ENCODE measurements around the gene KRTAP4-8.
"Not testable (repeated sequence)": the region's sequence is repeated elsewhere in the genome, so short reads cannot be mapped to it uniquely, and the experiment has no call there.

Gene KRTAP4-8

GRCh38 chr17:41108728-41109386, 10.9 kb upstream of the KRTAP4-8 start:
- DNase-seq (ENCODE audit: low read depth in 2 of 2), result not testable (repeated sequence)

DNA sequence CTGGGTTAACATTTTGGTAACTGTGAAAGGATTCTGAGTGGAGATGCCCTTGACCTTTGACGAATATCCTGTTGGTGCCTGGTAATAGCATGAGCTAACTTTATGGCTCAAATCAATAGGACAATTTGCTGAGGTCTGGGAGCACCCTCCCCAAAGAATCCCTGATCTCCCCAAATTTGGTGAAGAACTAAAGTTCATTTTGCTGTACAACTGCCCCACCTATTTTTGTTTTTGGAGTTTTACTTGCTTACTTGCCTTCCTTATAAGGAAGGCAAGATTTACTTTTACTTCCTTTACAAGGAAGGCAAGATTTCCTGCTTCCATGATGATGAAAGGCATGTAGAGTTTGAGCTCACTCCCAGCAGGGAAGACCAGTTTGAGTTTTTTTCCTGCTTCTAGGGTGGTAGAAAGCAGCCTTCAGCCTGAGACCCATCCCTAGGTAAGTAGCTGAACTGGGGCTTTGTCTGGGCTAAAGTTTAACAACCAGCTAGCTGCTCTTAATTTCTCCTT, 10.1 kb upstream of the KRTAP4-8 start:
- DNase-seq (ENCODE audit: low read depth in 2 of 2), result no peak

DNA sequence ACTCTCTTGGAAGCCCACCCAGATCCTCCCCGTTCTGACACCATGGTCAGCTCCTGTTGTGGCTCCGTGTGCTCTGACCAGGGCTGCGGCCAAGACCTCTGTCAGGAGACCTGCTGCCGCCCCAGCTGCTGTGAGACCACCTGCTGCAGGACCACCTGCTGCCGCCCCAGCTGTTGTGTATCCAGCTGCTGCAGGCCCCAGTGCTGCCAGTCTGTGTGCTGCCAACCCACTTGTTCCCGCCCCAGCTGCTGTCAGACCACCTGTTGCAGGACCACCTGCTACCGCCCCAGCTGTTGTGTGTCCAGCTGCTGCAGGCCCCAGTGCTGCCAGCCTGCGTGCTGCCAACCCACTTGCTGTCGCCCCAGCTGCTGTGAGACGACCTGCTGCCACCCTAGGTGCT, 7.4 kb upstream of the KRTAP4-8 start, which contains the start of gene KRTAP4-9:
KRTAP4-9 (plus strand) TSS at position 43 of the 400 bp plus-strand sequence; CDS start at position 43, 0 bp downstream.
- not testable (repeated sequence) for DNase-seq (ENCODE audit: low read depth in 2 of 2)

- not testable (repeated sequence) for DNase-seq (ENCODE audit: low read depth in 2 of 2)
Measured at GRCh38 chr17:41104386-41105038, 6.6 kb upstream of the KRTAP4-8 start.

- DNase-seq (ENCODE audit: low read depth in 2 of 2), result no peak
Measured at GRCh38 chr17:41103896-41104295, 6.0 kb upstream of the KRTAP4-8 start.

DNA sequence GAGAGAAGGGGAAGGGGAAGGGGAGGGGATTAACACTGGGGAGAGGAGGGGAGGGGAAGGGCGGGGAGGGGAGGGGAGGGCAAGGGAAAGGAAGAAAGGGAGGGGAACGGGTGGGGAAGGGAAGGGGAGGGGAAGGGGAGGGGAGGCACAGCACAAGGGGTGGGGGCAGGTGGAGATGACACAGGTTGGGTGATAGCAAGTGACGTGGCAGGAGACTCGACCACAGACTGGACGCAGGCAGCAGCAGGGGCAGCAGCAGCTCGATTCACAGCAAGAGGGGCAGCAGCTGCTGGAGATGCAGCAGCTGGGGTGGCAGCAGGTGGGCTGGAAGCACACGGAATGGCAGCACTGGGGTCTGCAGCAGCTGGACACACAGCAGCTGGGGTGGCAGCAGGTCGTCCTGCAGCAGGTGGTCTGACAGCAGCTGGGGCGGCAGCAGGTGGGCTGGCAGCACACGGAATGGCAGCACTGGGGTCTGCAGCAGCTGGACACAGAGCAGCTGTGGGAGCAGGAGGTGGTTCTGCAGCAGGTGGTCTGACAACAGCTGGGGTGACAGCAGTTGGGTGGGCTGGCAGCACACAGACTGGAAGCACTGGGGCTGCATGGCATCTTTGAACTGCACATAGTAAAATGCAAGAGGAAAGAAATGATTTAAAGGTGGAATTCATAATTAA, 3.8 kb upstream of the KRTAP4-8 start, which contains the start of gene KRTAP4-16:
KRTAP4-16 (minus strand) TSS at position 624 of the 674 bp plus-strand sequence; CDS start at position 624, 0 bp downstream.
- no peak for DNase-seq (ENCODE audit: low read depth in 2 of 2)

GRCh38 chr17:41099682-41100480, 1.9 kb upstream of the KRTAP4-8 start:
- DNase-seq (ENCODE audit: low read depth in 2 of 2), result not testable (repeated sequence)

DNA sequence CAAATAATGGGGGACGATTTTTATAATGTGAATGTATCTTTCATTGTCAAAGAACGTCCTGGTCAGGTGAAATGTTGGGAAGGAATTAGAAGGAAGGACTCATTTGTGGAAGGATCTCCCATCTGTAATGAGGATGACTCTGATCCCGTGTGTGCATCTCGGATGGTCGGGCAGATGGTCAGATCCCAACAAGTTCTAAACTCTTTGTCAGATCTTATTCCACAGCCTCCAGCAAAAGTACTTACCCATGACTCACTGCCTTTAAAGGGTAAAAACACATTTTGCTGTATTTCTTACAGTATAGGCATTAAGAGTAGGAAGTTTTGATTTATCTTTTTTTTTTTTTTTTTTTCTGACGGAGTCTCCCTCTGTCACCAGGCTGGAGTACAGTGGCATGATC, 539 bp upstream of the KRTAP4-8 start:
- DNase-seq (ENCODE audit: low read depth in 2 of 2), result no peak

DNA sequence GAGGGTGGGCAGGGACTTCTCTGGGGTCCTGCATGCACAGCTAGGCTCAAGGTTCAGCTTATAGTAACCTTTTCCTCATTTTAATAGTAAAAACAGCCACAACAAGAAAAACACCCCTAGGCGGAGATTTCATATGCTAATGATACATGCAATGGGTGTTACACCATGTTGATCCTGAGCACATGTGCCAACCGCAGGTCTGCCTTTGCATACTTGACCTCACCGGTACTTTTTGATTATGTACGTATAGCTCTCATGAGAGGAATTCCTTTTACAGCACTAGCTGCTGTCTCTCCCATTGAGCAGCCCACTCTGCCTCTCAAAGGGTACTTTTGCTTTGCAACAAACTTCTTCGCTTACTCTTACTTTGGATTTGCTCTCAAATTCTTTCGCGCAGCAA, 1.9 kb downstream of the KRTAP4-8 start:
- no peak for DNase-seq (ENCODE audit: low read depth in 2 of 2)

GRCh38 chr17:41088760-41089352, 9.1 kb downstream of the KRTAP4-8 start:
- DNase-seq (ENCODE audit: low read depth in 2 of 2), result not testable (repeated sequence)

GRCh38 chr17:41084100-41084856, 13.7 kb downstream of the KRTAP4-8 start, which contains the start of gene KRTAP4-7:
KRTAP4-7 (plus strand) TSS chr17:41084150; CDS start chr17:41084207, 57 bp downstream.
- DNase-seq (ENCODE audit: low read depth in 2 of 2), result not testable (repeated sequence)

DNA sequence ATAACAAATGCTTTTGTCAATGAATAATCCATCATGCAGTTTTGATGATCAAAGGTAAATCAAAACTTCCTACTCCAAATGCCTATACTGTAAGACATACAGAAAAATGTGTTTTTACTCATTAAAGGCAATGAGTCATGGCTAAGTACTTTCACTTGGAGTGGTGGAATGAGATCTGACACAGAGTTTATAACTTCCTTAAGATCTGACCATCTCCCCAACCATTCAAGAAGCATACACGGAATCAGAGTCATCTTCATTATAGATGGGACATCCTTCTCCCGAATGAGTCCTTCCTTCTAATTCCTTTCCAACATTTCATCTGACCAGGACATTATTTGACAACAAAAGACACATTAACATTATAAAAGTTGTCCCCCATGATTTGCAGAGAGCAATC, 14.5 kb downstream of the KRTAP4-8 start:
- DNase-seq (ENCODE audit: low read depth in 2 of 2), result not testable (repeated sequence)

GRCh38 chr17:41082626-41083025, 15.3 kb downstream of the KRTAP4-8 start:
- no peak for DNase-seq (ENCODE audit: low read depth in 2 of 2)

- DNase-seq (ENCODE audit: low read depth in 2 of 2), result no peak
Measured at GRCh38 chr17:41076788-41077187, 21.2 kb downstream of the KRTAP4-8 start.

- DNase-seq (ENCODE audit: low read depth in 2 of 2), result no peak
Measured at GRCh38 chr17:41073676-41074075, 24.3 kb downstream of the KRTAP4-8 start.

DNA sequence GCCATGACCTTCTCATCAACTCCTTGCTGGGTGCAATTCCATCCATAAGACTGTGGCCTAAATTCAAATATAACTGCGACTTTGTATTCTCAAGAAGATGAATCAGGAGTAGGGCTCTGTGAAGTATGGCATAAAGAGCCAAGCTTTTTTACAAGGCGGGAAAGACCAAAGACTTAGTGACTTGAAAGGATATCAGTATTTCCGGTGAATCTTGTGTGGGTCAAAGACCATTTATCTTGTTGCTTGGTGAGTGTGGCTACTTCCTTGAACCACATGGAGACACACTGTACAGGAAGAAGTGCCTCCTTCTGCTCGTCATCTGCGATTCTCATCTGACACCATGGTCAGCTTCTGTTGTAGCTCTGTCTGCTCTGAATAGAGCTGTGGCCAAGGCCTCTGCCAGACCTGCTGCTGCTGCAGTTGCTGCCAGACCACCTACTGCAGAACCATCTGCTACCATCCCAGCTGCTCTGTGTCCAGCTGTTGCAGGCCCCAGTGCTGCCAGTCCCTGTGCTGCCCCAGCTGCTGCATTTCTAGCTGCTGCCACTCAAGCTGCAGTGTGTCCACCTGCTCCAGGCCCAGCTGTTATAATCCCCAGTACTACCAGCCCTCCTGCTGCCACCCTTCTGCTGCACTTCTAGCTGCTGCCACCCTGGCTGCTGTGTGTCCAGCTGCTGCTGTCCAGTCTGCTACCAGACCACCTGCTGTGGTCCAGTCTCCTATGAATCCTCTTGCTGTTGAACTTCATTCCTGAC, 26.2 kb downstream of the KRTAP4-8 start:
- no peak for DNase-seq (ENCODE audit: low read depth in 2 of 2)

- DNase-seq (ENCODE audit: low read depth in 2 of 2), result no peak
Measured at GRCh38 chr17:41069031-41069430, 28.9 kb downstream of the KRTAP4-8 start.

GRCh38 chr17:41067281-41067680, 30.7 kb downstream of the KRTAP4-8 start:
- no peak for DNase-seq (ENCODE audit: low read depth in 2 of 2)

DNA sequence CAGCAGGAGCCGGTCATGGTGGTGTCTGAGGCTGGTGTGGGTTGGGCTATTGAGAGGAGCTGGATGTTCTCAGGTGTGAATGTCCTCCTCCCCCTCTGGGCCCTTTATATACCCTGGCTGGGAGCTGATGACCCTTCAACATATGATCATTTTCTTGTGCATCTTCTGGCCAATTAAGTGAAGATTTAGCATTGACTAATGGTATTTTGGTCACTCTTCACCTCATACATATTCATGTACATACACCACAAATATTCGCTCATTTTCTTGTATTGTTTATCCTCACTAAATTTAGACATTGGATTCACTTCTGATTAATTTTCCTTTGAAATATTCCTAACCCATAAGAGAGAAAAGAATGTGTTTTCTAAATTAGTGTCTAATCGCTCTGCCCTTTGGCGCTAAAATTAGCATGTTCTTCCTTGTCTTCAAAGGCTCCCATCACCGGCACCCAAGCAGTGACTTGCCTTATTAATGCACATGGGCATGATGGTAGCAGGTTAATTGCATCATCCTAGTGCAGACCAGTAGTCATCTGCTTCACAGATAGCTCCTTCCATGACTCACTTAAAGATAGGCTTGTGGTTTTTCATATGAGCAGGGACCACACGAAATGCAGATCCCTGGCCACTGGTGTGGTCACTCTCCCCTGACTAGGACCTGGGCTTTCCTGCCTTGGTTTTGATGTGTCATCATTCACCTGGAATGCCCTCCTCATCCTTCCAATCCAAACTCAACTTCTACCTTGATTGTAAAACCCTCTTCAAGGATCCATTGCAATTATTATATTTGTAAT, 31.9 kb downstream of the KRTAP4-8 start, which contains the start of gene KRTAP2-4:
KRTAP2-4 (minus strand) TSS at position 51 of the 796 bp plus-strand sequence; CDS start at position 17, 34 bp downstream.
- DNase-seq (ENCODE audit: low read depth in 2 of 2), result no peak
